GM18511 (cell line): Measurements from ENCODE around the gene SLC10A4.

ENCODE experiments used
- ATAC-seq: cut with Tn5 transposase; IDR thresholded peaks from one replicate; pipeline ENCODE4 v1.9.1; 2021; ENCODE audit warnings: mild to moderate bottlenecking, moderate library complexity; ENCODE audit not compliant: unreplicated experiment

The SLC10A4 gene

GRCh38 chr4:48484494-48485168 lies 1.5 kb downstream of the SLC10A4 start:
- ATAC-seq: no peak

GRCh38 chr4:48489683-48490011 lies 6.5 kb downstream of the SLC10A4 start:
- no peak for ATAC-seq

GRCh38 chr4:48490012-48490679 lies 7.0 kb downstream of the SLC10A4 start, which contains the start of gene ZAR1:
Gene ZAR1, plus strand, starts transcription at chr4:48490252. Its CDS starts 40 bp downstream, at chr4:48490292.
- peak; percentile 53 for ATAC-seq

GRCh38 chr4:48490680-48491513 lies 7.8 kb downstream of the SLC10A4 start:
- no peak for ATAC-seq

GRCh38 chr4:48491514-48492176 lies 8.5 kb downstream of the SLC10A4 start:
- ATAC-seq: no peak

GRCh38 chr4:48493452-48494100 lies 10.4 kb downstream of the SLC10A4 start:
- ATAC-seq: no peak

- ATAC-seq: no peak
These were observed 12.8 kb downstream of the SLC10A4 start for GRCh38 chr4:48495941-48496340.

GRCh38 chr4:48498895-48499294 lies 15.8 kb downstream of the SLC10A4 start:
- no peak for ATAC-seq

GRCh38 chr4:48499551-48500066 lies 16.5 kb downstream of the SLC10A4 start:
- ATAC-seq: peak; percentile 88

GRCh38 chr4:48503233-48504025 lies 20.3 kb downstream of the SLC10A4 start:
- no peak for ATAC-seq

- no peak for ATAC-seq
These were observed 20.8 kb downstream of the SLC10A4 start for GRCh38 chr4:48504026-48504330.

- ATAC-seq: no peak
These were observed 21.2 kb downstream of the SLC10A4 start for GRCh38 chr4:48504352-48504751.

GRCh38 chr4:48506716-48507115 lies 23.6 kb downstream of the SLC10A4 start:
- ATAC-seq: no peak

GRCh38 chr4:48509543-48509942 lies 26.4 kb downstream of the SLC10A4 start:
- ATAC-seq: no peak

- no peak for ATAC-seq
These were observed 35.0 kb downstream of the SLC10A4 start for GRCh38 chr4:48518143-48518542.

GRCh38 chr4:48526406-48526805 lies 43.3 kb downstream of the SLC10A4 start:
- no peak for ATAC-seq

GRCh38 chr4:48538358-48538757 lies 55.2 kb downstream of the SLC10A4 start:
- no peak for ATAC-seq
